BJ (cell line): ENCODE data around the gene TCF20. TPM values are rescaled to one million over a fixed set of nuclear protein-coding genes. Genes with fewer than 3 reads are reported as not detected.

Source experiments
- CTCF ChIA-PET: fragments of 350-600 bp; formaldehyde crosslinking; extraction: SDS; loops from one replicate; lab custom pipeline; 2021; ENCODE audit warnings: antibody characterized with exemption, inconsistent platforms; lab: Yijun Ruan, JAX
- POLR2A ChIA-PET: fragments of 300-600 bp; sonication (Branson Sonifier 250); formaldehyde crosslinking; extraction: SDS; loops from one replicate; lab custom pipeline; 2021; ENCODE audit warnings: antibody characterized with exemption; lab: Charles Lee
- DNase-seq: peaks from one replicate; pipeline ENCODE4 v3.0.0-alpha.2; 2011; ENCODE audit warnings: low read depth
- H3K27me3 ChIP-seq: 2 replicates; pipeline ENCODE4 v1.6.0; 2011; ENCODE audit warnings: low read length; ENCODE audit not compliant: control insufficient read depth, insufficient read depth
- H3K36me3 ChIP-seq: 2 replicates; pipeline ENCODE4 v1.5.1; 2011; ENCODE audit warnings: low read length; ENCODE audit not compliant: control insufficient read depth, insufficient read depth
- H3K4me3 ChIP-seq: 2 replicates; pipeline ENCODE4 v1.5.1; 2011; ENCODE audit warnings: low read depth, mild to moderate bottlenecking, control low read depth, low read length
- polyA plus RNA-seq: library from polyadenylated mRNA; depleted of rRNA; stranded (reverse); fragments of >200 nt; gene quantifications from 2 replicates; pipeline ENCODE4 v1.2.3, GENCODE V29; 2011
- TF ChIP-seq, protein P1 (sequence below): IDR thresholded peaks from 2 replicates; pipeline ENCODE4 v1.5.1; 2011; ENCODE audit warnings: low read depth, mild to moderate bottlenecking, control low read depth, inconsistent platforms, low read length, moderate library complexity; ENCODE audit not compliant: insufficient read depth

TCF20 gene
- polyA plus RNA-seq, 1 experiment = 19.9 TPM

DNA sequence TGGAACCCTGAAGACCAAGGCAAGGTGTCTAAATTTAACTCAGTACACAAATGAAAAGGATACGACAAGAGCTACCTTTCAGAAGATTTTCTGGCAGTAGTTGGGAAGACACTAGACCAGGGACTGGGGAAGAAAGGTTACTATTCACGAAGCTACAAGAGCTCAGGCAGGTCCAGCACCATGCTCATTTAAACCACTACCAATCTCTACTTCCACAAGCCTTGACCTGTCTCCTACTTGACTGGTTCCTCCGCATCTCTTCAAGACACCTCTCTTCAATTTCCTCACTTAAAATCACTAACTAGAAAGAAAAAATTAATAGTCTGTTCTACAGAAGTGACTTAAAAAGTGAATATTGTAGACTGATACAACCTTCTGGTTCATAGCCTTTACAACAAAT lies 22.9 kb downstream of the TCF20 start:
- no peaks in the 10 kb centered on the region for H3K36me3 ChIP-seq
- no peaks in the 10 kb centered on the region for H3K27me3 ChIP-seq
- ChIA-PET CTCF (no interaction called here), POLR2A (no interaction called here)
- no peak for DNase-seq
- H3K4me3 ChIP-seq = no peak overlapping the region
- TF ChIP-seq, protein P1, sequence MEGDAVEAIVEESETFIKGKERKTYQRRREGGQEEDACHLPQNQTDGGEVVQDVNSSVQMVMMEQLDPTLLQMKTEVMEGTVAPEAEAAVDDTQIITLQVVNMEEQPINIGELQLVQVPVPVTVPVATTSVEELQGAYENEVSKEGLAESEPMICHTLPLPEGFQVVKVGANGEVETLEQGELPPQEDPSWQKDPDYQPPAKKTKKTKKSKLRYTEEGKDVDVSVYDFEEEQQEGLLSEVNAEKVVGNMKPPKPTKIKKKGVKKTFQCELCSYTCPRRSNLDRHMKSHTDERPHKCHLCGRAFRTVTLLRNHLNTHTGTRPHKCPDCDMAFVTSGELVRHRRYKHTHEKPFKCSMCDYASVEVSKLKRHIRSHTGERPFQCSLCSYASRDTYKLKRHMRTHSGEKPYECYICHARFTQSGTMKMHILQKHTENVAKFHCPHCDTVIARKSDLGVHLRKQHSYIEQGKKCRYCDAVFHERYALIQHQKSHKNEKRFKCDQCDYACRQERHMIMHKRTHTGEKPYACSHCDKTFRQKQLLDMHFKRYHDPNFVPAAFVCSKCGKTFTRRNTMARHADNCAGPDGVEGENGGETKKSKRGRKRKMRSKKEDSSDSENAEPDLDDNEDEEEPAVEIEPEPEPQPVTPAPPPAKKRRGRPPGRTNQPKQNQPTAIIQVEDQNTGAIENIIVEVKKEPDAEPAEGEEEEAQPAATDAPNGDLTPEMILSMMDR = no peak

DNA sequence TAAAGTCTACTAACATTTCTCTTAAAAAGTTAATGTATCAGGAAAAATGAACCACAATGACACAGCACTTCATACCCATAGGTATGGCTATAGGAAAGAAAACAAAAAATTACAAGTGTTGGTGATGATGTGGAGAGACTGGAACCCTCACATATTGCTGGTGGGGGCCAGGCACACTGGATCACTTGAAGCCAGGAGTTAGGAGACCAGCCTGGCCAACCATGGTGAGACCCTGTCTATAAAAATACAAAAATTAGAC lies 26.7 kb downstream of the TCF20 start:
- no peak for DNase-seq
- Histone ChIP-seq H3K4me3 (no peak overlapping the region), H3K27me3 (no peaks in the 10 kb centered on the region), H3K36me3 (no peaks in the 10 kb centered on the region)
- ChIA-PET POLR2A (no interaction called here), CTCF (no interaction called here)
- TF ChIP-seq, protein P1 = no peak

DNA sequence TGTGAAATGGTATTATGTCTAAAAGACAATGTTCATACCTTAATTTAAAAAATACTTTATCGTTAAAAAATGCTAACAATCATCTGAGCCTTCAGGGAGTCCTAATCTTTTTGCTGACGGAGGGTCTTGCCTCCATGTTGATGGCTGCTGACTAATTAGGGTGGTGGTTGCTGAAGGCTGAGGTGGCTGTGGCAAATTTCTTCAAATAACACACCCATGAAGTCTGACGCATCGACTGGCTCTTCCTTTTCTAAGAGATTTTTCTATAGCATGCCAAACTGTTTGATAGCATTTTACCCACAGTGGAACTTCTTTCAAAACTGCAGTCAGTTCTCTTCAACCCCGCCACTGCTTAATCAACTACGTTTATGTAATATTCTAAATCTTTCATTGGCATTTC lies 33.6 kb downstream of the TCF20 start:
- TF ChIP-seq, protein P1 = no peak
- POLR2A ChIA-PET = no interaction called here
- CTCF ChIA-PET = no interaction called here
- no peak overlapping the region for H3K4me3 ChIP-seq
- no peak for DNase-seq
- no peaks in the 10 kb centered on the region for H3K36me3 ChIP-seq
- H3K27me3 ChIP-seq = no peaks in the 10 kb centered on the region

DNA sequence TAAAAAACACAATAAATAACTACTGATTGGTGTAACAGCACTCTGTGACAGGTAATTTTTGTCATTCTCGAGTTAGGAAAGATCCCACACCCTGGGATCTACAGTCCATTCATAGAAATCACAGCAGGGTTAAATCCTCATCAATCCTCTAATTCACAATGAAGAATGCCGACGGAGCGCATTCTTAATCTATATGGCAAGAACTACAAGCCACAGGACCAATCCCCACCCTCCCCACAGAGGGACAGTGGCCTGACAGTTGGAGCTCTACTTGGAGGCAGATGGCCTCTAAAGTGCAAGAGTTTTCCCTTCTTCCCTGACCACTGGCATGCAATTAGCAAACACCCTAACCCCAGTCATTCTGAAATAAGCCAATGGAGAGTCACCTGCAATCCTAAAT lies 34.2 kb downstream of the TCF20 start:
- POLR2A ChIA-PET = no interaction called here
- no peak overlapping the region for H3K4me3 ChIP-seq
- no peak for DNase-seq
- no peaks in the 10 kb centered on the region for H3K36me3 ChIP-seq
- CTCF ChIA-PET = no interaction called here
- no peaks in the 10 kb centered on the region for H3K27me3 ChIP-seq
- TF ChIP-seq, protein P1 = no peak

DNA sequence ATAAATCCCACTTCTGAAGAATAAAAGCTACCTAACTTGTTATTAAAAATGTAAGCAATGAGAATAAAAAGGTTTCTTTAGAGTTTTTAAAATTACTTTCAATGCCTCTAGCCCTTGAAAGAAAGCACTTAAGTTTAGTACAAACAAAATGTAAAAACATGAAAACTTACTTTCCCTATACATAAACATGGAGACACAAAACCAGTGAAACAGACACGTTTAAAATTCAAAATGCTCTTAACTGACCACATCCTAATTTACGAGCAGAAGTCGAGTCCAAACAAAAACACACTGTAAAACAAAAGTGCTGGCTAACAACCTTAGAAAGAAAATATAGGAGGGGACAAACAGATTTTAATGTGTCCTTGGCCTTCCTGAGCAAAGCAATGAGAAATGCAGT lies 36.6 kb downstream of the TCF20 start:
- H3K4me3 ChIP-seq = no peak overlapping the region
- ChIA-PET POLR2A (no interaction called here), CTCF (no interaction called here)
- TF ChIP-seq, protein P1 = no peak
- DNase-seq = no peak
- no peaks in the 10 kb centered on the region for H3K27me3 ChIP-seq
- no peaks in the 10 kb centered on the region for H3K36me3 ChIP-seq
